ENCODE results near the gene PPFIBP1. TPM values are rescaled to one million over a fixed set of nuclear protein-coding genes. Genes with fewer than 3 reads are reported as not detected.
A peak's percentile ranks its signal among the peaks of the same experiment; 100 is the strongest.

PPFIBP1 gene
- polyA plus RNA-seq, 1 of the 3 experiments (the other 2 are of a cell fraction): 55.0 TPM

DNA sequence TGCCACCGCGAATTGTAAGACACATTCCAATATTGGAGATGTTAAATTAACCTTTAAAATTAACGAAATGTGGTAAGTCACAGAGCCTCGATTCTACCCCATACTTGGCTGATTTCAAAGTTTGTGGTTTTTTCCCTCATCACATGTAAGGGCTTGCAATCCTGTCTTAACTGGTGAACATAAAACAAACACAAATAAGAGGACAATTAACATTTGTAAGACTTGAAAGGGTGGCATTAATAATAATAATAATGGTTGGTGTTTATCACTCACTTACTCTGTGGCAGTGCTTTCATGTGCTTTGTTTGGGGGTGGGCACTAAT is 26.6 kb downstream of the PPFIBP1 start:
- CTCF ChIA-PET: interaction anchor here (1.4 kb wide), 1 partner anchor 114 kb away, joined by 4 read pairs; no protein-coding TSS in a partner anchor
- TF ChIP-seq TAF1 (IDR thresholded peaks at IDR 0.05; ENCODE audit: borderline replicate concordance, low read depth, low read length): no peak
- TF ChIP-seq RFX5 (IDR thresholded peaks at IDR 0.05; ENCODE audit: low read length): no peak
- no peak for TF ChIP-seq FOXJ3 (CRISPR knock-in tag; IDR thresholded peaks at IDR 0.05)
- TF ChIP-seq NRF1 (IDR thresholded peaks at IDR 0.05; ENCODE audit: low read depth, low read length): no peak
- TF ChIP-seq JUND (IDR thresholded peaks at IDR 0.05): no peak
- TF ChIP-seq YY1 (IDR thresholded peaks at IDR 0.05; ENCODE audit: low read depth): no peak
- TF ChIP-seq USF1 (IDR thresholded peaks at IDR 0.05; ENCODE audit: borderline replicate concordance, low read depth): no peak
- TF ChIP-seq CHD2 (IDR thresholded peaks at IDR 0.05; ENCODE audit: low read length, partially characterized antibody): no peak
- no peak for TF ChIP-seq SMC3 (IDR thresholded peaks at IDR 0.05; ENCODE audit: low read depth, low read length)
- POLR2A ChIA-PET: no interaction called here
- Histone ChIP-seq H3K9me2 (no peaks in the 10 kb centered on the region), H2AFZ (ENCODE audit: low read depth) (no peak overlapping the region), H3K36me3 (replicated peaks in 1 of 2; ENCODE audit: control insufficient read depth in 1 of 2, insufficient read depth in 2 of 2, low read length in 1 of 2) (peaks cover 4 to 11% of the 10 kb centered on the region in 2 experiments), H3K4me3 (ENCODE audit: low read depth in 2 of 2, low read length in 1 of 2) (no peak overlapping the region), H3K4me2 (peak overlapping the region; percentile 72; the same call in 1 of the 2 replicates), H3K4me1 (ENCODE audit: control insufficient read depth in 1 of 2, insufficient read depth in 2 of 2, low read depth in 1 of 2, low read length in 1 of 2) (peaks cover 16 to 54% of the 10 kb centered on the region in 2 experiments), H3K27ac (ENCODE audit: low read depth in 2 of 2, low read length in 1 of 2) (peak overlapping the region; percentile 77 to 99; a peak in 3 of 4 replicates), H4K20me1 (ENCODE audit: insufficient read depth) (no peaks in the 10 kb centered on the region), H3F3A (replicated peaks; ENCODE audit: insufficient read depth) (peaks cover 43% of the 10 kb centered on the region), H3K27me3 (ENCODE audit: insufficient read depth) (no peaks in the 10 kb centered on the region), H3K9ac (peak overlapping the region; percentile 71; the same call in 1 of the 2 replicates), H3K79me2 (ENCODE audit: insufficient read depth) (peaks cover 98% of the 10 kb centered on the region), H3K9me3 (no peaks in the 10 kb centered on the region)
- DNase-seq: no peak
- 95% methylated on average over 4 of the region's 4 CpGs for WGBS (ENCODE audit: low lambda C conversion rate)

DNA sequence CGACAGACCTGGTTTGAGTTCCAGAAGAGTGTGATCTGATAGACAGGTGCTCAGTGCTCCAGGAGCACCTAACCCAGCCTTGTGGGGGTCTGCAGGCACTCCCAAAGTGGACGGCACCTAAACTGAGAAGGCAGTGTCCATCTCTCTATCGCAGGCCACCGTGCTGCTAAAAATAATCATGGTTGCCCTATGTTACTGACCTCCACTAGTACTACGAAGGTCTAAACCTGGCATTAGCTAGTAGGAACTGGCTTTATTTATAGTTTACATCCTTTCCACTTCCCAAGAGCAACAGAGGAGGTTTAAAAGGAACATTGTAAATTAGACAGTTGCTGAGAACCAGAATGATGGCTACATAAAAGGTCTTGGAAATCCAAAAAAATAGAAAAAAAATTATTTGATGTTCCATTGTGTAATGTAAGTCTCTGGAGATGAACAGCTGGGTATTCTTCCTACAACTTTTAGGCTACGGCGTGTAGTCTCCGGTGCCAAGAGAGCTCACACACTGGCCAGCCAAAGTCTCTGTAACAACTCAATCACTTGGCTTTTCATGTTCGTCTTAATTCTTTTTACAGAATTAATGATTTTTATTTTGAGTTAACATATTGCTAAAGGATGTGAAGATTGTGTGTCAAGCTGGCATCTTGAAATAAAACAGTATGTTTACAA is 27.3 kb downstream of the PPFIBP1 start:
- Histone ChIP-seq H3K4me3 (ENCODE audit: low read depth in 2 of 2, low read length in 1 of 2) (no peak overlapping the region), H3K36me3 (replicated peaks in 1 of 2; ENCODE audit: control insufficient read depth in 1 of 2, insufficient read depth in 2 of 2, low read length in 1 of 2) (peaks cover 4 to 11% of the 10 kb centered on the region in 2 experiments), H3K4me1 (ENCODE audit: control insufficient read depth in 1 of 2, insufficient read depth in 2 of 2, low read depth in 1 of 2, low read length in 1 of 2) (peaks cover 16 to 61% of the 10 kb centered on the region in 2 experiments), H3K9me2 (no peaks in the 10 kb centered on the region), H3K9ac (no peak overlapping the region), H3K27ac (ENCODE audit: low read depth in 2 of 2, low read length in 1 of 2) (peak overlapping the region in 1 of 2 experiments; percentile 99; a peak in 2 of 4 replicates), H3K4me2 (no peak overlapping the region), H3F3A (replicated peaks; ENCODE audit: insufficient read depth) (peaks cover 46% of the 10 kb centered on the region), H2AFZ (ENCODE audit: low read depth) (no peak overlapping the region), H4K20me1 (ENCODE audit: insufficient read depth) (no peaks in the 10 kb centered on the region), H3K79me2 (ENCODE audit: insufficient read depth) (peaks cover 98% of the 10 kb centered on the region), H3K27me3 (ENCODE audit: insufficient read depth) (no peaks in the 10 kb centered on the region), H3K9me3 (no peaks in the 10 kb centered on the region)
- no peak for DNase-seq
- ChIA-PET CTCF (interaction anchor here (1.4 kb wide), 1 partner anchor 114 kb away, joined by 4 read pairs; no protein-coding TSS in a partner anchor), POLR2A (no interaction called here)
- WGBS (ENCODE audit: low lambda C conversion rate): 88% methylated on average over 9 of the region's 9 CpGs
- TF ChIP-seq GATA2 (CRISPR knock-in tag; IDR thresholded peaks at IDR 0.05) (no peak), MEF2A (IDR thresholded peaks at IDR 0.05; ENCODE audit: borderline replicate concordance, low read depth) (no peak), CHD2 (IDR thresholded peaks at IDR 0.05; ENCODE audit: low read length, partially characterized antibody) (no peak), GABPA (IDR thresholded peaks at IDR 0.05; ENCODE audit: low read depth) (no peak), USF1 (IDR thresholded peaks at IDR 0.05; ENCODE audit: borderline replicate concordance, low read depth) (no peak), PBX3 (IDR thresholded peaks at IDR 0.05) (no peak), NRF1 (IDR thresholded peaks at IDR 0.05; ENCODE audit: low read depth, low read length) (no peak), TCF12 (IDR thresholded peaks at IDR 0.05) (no peak), CTCF (IDR thresholded peaks at IDR 0.05) (no peak), NFIC (IDR thresholded peaks at IDR 0.05; ENCODE audit: borderline replicate concordance) (no peak), EZH2phosphoT487 (IDR thresholded peaks at IDR 0.05; ENCODE audit: borderline replicate concordance, low read depth) (no peak), SIN3A (IDR thresholded peaks at IDR 0.05; ENCODE audit: borderline replicate concordance, low read depth, low read length) (no peak)
- TF ChIP-seq, protein P1, sequence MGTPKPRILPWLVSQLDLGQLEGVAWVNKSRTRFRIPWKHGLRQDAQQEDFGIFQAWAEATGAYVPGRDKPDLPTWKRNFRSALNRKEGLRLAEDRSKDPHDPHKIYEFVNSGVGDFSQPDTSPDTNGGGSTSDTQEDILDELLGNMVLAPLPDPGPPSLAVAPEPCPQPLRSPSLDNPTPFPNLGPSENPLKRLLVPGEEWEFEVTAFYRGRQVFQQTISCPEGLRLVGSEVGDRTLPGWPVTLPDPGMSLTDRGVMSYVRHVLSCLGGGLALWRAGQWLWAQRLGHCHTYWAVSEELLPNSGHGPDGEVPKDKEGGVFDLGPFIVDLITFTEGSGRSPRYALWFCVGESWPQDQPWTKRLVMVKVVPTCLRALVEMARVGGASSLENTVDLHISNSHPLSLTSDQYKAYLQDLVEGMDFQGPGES (IDR thresholded peaks at IDR 0.05; ENCODE audit: low read depth, low read length): no peak

All from SK-N-SH (cell line).